ENCODE results near the gene KIZ. TPM values are rescaled to one million over a fixed set of nuclear protein-coding genes. Genes with fewer than 3 reads are reported as not detected.

Gene KIZ
- total RNA-seq, 1 experiment from 2014 or later, result 9.1 TPM

GRCh38 chr20:21090111-21090618 is 35.7 kb upstream of the KIZ start:
- peak; percentile 32 for DNase-seq (ENCODE audit: low spot score)
- H3K27me3 ChIP-seq (replicated peaks; ENCODE audit: insufficient read depth, low read depth, low read length, poor library complexity), result peaks cover 76% of the 10 kb centered on the region
- BruUV-seq (replicated peaks), result no TSS peak
- H3K4me1 ChIP-seq (ENCODE audit: insufficient read depth, low read length, poor library complexity, severe bottlenecking), result peaks cover 6% of the 10 kb centered on the region
- H3K36me3 ChIP-seq (ENCODE audit: insufficient read depth, low read length, poor library complexity, severe bottlenecking), result no peaks in the 10 kb centered on the region
- ChIA-PET POLR2A (ENCODE audit: low non-redundant PET) (no interaction called here), CTCF (no interaction called here)
- TF ChIP-seq, protein P1, sequence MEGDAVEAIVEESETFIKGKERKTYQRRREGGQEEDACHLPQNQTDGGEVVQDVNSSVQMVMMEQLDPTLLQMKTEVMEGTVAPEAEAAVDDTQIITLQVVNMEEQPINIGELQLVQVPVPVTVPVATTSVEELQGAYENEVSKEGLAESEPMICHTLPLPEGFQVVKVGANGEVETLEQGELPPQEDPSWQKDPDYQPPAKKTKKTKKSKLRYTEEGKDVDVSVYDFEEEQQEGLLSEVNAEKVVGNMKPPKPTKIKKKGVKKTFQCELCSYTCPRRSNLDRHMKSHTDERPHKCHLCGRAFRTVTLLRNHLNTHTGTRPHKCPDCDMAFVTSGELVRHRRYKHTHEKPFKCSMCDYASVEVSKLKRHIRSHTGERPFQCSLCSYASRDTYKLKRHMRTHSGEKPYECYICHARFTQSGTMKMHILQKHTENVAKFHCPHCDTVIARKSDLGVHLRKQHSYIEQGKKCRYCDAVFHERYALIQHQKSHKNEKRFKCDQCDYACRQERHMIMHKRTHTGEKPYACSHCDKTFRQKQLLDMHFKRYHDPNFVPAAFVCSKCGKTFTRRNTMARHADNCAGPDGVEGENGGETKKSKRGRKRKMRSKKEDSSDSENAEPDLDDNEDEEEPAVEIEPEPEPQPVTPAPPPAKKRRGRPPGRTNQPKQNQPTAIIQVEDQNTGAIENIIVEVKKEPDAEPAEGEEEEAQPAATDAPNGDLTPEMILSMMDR (conservative IDR thresholded peaks at IDR 0.05; ENCODE audit: low read depth, low read length), result no peak
- peak; percentile 67 for TF ChIP-seq EZH2 (IDR thresholded peaks at IDR 0.05; ENCODE audit: borderline replicate concordance, low read depth, low read length, poor library complexity, severe bottlenecking)
- intact Hi-C loops (cut with micrococcal nuclease; ENCODE audit: unreplicated experiment), result no loop called here
- no peak overlapping the region for H3K27ac ChIP-seq (ENCODE audit: low read depth, low read length, poor library complexity, severe bottlenecking)
- H3K4me3 ChIP-seq (ENCODE audit: low read depth, low read length, poor library complexity, severe bottlenecking), result no peak overlapping the region
- H3K9me3 ChIP-seq (ENCODE audit: low read depth, low read length, poor library complexity, severe bottlenecking), result no peaks in the 10 kb centered on the region

GRCh38 chr20:21090721-21091120 is 35.2 kb upstream of the KIZ start:
- peaks cover 76% of the 10 kb centered on the region for H3K27me3 ChIP-seq (replicated peaks; ENCODE audit: insufficient read depth, low read depth, low read length, poor library complexity)
- DNase-seq (ENCODE audit: low spot score), result no peak
- no TSS peak for BruUV-seq (replicated peaks)
- H3K27ac ChIP-seq (ENCODE audit: low read depth, low read length, poor library complexity, severe bottlenecking), result no peak overlapping the region
- H3K36me3 ChIP-seq (ENCODE audit: insufficient read depth, low read length, poor library complexity, severe bottlenecking), result no peaks in the 10 kb centered on the region
- TF ChIP-seq, protein P1 (conservative IDR thresholded peaks at IDR 0.05; ENCODE audit: low read depth, low read length), result no peak
- no peak for TF ChIP-seq EZH2 (IDR thresholded peaks at IDR 0.05; ENCODE audit: borderline replicate concordance, low read depth, low read length, poor library complexity, severe bottlenecking)
- ChIA-PET CTCF (no interaction called here), POLR2A (ENCODE audit: low non-redundant PET) (no interaction called here)
- H3K9me3 ChIP-seq (ENCODE audit: low read depth, low read length, poor library complexity, severe bottlenecking), result no peaks in the 10 kb centered on the region
- intact Hi-C loops (cut with micrococcal nuclease; ENCODE audit: unreplicated experiment), result no loop called here
- H3K4me3 ChIP-seq (ENCODE audit: low read depth, low read length, poor library complexity, severe bottlenecking), result no peak overlapping the region
- peaks cover 6% of the 10 kb centered on the region for H3K4me1 ChIP-seq (ENCODE audit: insufficient read depth, low read length, poor library complexity, severe bottlenecking)

DNA sequence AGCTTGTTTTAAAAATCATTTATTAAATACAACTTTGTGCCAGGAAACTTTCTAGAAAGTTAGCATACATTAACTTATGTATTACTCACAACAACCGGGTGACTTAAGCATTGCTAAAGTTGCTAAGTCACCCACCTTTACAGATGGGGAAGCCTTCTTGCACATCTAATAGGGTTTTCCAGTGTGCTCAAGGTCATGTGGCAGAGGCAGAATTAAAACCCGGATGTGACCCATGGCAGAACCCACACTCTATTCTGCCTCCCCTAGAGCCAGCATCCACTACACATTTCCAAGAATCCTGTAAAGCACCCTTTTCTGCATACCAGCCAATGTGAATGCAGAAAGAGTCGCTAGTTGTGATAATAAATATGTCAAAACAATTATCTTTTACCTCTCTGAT is 33.1 kb upstream of the KIZ start:
- ChIA-PET CTCF (no interaction called here), POLR2A (ENCODE audit: low non-redundant PET) (no interaction called here)
- no peak for DNase-seq (ENCODE audit: low spot score)
- TF ChIP-seq, protein P1 (conservative IDR thresholded peaks at IDR 0.05; ENCODE audit: low read depth, low read length), result no peak
- no peak for TF ChIP-seq EZH2 (IDR thresholded peaks at IDR 0.05; ENCODE audit: borderline replicate concordance, low read depth, low read length, poor library complexity, severe bottlenecking)
- intact Hi-C loops (cut with micrococcal nuclease; ENCODE audit: unreplicated experiment), result no loop called here
- Histone ChIP-seq H3K9me3 (ENCODE audit: low read depth, low read length, poor library complexity, severe bottlenecking) (no peaks in the 10 kb centered on the region), H3K27ac (ENCODE audit: low read depth, low read length, poor library complexity, severe bottlenecking) (no peak overlapping the region), H3K27me3 (replicated peaks; ENCODE audit: insufficient read depth, low read depth, low read length, poor library complexity) (peaks cover 80% of the 10 kb centered on the region), H3K4me3 (ENCODE audit: low read depth, low read length, poor library complexity, severe bottlenecking) (no peak overlapping the region), H3K4me1 (ENCODE audit: insufficient read depth, low read length, poor library complexity, severe bottlenecking) (peaks cover 6% of the 10 kb centered on the region), H3K36me3 (ENCODE audit: insufficient read depth, low read length, poor library complexity, severe bottlenecking) (no peaks in the 10 kb centered on the region)
- no TSS peak for BruUV-seq (replicated peaks)

Data from A673 (cell line).